G401.6 (cell line): Measurements from ENCODE around the gene RTN1.

Experiments
- FAIRE-seq: peaks from 2 replicates; lab custom pipeline; 2012; peaks lifted over from hg19 to GRCh38; lab: Jason Lieb, UNC

The RTN1 gene

DNA sequence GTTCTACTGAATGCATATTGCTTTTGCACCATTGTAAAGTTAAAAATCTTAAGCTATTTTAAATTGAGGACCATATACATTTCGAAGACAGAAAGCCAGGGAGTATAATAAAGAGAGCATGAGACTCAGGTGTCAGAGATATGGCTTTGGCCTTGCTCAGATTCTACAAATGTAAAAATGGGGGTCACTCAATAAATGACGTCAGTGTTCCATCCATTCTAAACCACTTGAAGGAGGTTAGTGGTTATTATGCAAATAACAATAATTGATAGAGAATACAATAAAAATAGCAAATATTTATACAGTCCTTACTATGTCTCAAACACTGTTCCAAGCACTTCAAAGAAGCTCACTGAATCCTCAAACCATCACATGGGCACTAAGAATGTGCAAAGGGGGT, 20.1 kb downstream of the RTN1 start:
- no peak for FAIRE-seq

DNA sequence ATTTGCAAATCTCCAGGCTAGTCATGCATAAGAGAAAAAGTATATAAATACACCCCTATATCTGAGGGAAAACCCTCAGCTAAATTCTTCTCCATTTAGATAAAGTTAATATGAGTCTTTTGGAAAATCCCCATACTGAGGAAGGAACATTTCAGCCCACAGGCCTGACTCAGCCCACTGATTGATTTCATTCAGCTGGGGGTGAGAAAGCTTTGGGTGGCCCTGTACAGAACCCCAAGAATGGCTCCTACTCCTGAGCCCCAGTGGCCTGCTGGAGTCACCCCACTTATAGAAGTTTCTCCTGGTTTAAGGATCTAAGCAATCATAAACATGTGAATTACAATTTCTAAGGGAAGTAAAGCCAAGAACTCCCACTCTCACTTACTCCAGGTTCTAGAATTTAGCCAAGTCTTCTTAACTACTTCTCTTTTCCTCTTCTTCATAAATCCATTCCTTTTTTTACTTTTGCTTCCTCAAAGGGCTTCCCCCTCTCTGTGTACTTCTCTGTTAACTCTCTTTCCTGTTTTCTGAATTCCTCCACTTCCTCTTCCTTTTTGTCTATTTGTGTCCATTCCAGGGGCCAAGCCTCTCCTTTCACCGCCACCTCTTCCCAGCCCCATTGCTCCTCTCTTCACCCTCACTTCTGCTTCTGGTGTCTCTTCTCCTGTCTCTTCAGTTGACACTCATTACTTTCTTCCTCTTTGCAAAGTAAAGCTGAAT, 21.0 kb downstream of the RTN1 start:
- no peak for FAIRE-seq

DNA sequence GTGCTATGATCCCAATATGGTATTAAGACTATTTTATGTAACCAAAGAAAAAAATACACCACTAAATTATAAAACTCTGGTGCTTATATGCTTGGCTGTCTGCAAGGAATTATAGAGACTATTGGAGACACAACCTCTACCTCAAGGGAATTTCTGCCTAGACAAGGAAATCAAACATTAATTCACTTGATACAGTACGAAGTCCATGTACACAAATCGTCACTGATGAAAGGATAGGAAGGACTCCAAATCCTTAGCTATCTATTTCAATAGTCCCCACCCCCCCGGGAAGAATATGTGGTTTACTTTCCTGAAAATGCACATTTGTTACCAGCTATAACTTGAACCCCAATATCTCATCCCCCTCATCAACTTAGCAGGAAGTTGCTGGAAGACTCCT, 21.9 kb downstream of the RTN1 start:
- FAIRE-seq = no peak

DNA sequence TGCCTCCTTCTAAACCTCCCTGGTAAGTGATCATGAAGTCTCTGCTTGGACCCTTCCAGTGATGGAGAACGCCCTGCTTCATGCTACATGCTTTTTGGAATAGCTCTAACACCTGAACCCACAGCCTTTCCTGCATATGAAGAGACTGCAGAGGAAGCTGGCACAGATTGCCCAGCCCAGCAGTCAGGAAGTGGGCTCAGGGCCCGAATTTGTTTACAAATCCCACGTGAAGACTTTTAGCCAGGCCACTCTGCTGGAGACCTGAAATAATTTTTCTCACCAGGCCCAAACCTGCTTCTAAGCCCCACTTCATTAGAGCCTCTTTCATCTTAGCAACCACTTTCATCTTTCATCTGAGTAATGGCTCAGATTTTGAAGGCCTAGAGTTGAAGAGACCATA, 22.9 kb downstream of the RTN1 start:
- FAIRE-seq = no peak

DNA sequence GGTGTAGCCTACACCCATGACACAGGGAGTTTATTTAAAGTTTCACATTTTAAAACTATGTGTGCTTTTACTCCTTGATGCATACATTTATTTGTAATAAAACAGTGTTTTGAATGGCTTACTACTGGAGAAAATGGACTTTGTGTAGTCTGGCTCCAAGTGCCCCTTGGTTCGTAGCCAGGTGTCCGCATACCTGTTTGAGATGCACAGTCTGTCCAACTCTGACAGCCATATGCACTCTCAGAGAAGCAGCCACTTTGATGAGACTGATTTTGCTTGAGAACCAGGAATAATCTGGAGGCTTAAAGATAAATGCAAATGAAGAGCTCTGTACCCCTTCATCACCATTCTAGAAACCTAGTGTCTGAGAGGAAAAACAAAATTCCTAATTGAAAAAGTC, 24.0 kb downstream of the RTN1 start:
- no peak for FAIRE-seq

DNA sequence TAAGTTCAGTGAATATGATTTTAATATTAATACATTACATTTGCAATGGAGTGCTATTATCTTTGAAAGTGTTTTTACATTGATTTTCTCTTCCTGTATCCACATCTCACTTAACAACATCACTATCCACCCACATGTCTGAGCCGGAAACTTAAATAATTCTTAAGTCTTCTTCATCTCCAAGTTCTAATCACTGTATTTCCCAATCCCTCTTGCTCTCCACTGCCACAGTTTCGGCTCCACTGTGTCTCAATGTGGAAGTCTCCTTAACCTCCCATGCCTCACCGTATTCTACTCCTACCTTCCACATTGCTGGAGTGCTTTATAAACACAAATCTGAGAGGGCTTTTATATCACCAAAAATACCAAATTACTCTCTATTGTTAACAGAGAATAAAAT, 25.3 kb downstream of the RTN1 start:
- no peak for FAIRE-seq

DNA sequence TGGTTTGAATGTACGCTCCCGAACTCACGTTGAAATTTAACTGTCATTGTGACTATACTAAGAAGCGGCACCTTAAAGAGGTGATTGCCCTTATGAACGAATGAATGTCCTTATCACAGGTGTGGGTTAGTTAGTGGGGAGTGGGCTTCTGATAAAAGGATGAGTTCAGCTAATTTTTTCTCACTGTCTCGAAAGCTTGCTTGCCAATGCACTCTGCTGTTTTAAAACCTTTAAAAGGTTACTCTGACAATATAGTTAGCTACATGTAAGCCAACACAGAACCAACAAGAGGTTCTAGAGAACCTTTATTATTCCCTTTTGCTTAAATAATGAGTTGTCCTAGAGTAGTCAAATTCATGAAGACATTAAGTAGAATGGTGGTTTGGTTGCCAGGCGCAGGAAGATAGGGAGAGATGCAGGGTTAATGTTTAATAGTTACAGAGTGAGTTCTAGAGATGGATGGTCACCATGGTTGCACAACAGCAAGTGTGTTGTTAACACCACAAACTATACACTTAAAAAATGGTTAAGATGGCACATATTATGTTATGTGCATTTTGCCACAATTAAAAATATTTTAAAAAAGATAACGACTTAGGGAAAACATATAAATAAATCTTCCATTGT, 26.3 kb downstream of the RTN1 start:
- no peak for FAIRE-seq

DNA sequence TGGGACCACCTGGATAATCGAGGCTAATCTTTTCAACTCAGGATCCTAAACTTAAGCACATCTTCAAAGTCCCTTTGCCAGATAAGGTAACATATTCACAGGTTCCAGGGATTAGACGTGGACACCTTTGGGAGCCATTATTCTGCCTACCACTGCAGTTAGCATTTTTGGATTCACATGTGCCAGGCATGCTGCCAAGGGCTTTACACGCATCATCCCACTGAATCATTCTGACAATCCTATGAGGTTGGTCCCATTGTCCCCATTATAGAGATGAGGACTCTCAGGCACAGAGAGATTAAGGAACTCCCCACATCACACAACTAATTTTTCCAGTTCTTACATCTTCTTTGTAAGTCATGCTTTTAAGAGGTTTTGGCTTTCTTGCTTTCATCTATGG, 34.5 kb downstream of the RTN1 start:
- FAIRE-seq = no peak

DNA sequence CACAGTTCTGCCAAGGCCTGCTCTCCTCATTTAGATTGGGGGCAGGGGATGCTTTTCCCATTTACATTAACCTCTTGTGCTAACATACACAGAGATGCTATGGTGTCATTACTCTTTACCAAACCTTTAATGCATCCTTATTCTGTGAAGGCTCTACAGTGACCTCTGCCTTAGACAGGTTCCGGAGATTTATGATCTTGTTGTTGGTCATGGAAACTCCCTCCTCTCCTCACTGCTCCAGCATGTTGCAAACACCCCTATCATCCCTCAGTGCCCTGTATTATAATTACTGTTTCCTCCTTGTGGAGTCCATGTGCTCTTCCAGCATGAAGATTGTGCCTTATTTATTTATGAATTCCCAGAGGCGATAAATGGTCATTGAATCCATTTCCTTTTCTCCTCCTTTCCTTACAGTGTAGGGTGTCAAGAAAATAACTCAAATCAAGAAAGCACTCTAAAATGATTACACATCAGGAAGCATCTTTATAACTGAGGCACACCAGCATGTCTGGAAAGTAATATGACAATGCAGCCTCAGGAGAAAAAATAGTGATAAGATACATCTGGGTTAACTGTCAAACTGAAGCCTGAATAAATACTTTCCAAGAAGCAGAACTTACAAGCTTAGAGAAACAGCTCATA, 37.8 kb downstream of the RTN1 start:
- FAIRE-seq = no peak

DNA sequence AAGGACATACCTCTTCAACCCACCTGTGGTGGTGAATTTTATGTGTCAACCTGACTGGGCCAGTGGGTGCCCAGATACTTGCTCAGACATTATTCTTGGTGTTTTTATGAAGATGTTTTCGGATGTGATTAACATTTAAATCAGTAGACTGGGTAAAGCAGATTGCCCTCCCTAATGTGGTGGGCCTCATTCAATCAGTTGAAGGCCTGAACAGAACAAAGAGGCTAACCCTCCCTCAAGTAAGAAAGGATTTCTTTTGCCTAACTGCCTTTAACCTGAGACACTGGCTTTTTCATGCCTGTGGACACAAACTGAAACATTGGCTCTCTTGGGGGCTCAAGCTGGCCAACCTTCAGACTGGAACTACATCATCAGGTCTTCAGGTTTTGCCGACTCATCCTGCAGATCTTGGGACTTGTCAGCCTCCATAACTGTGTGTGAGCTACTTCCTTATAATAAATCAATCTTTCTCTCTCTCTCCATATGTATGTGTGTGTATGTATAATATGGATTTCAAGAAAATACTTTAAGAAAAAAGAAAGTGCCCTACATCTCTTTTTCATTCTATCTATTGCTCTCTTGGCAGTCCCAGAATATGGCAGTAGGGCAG, 39.4 kb downstream of the RTN1 start:
- FAIRE-seq = no peak

DNA sequence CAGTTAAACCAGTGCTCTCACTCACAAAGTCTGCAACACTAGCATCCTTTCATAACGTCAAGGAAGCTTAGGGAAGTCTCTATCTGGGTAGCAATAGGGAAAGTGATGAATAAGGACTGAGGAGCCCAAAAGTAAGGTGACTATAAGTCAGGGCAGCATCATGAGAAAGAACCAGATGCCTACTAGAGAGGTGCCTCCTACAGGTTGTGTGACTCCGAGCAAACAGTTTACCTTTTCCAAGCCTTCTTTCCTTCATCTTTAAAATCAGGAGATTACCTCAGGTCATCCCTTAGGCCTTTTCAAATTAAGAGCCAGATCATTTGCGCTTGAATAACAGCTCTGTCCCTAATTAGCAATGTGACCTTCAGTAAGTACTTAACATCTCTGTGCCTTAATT, 40.2 kb downstream of the RTN1 start:
- no peak for FAIRE-seq

DNA sequence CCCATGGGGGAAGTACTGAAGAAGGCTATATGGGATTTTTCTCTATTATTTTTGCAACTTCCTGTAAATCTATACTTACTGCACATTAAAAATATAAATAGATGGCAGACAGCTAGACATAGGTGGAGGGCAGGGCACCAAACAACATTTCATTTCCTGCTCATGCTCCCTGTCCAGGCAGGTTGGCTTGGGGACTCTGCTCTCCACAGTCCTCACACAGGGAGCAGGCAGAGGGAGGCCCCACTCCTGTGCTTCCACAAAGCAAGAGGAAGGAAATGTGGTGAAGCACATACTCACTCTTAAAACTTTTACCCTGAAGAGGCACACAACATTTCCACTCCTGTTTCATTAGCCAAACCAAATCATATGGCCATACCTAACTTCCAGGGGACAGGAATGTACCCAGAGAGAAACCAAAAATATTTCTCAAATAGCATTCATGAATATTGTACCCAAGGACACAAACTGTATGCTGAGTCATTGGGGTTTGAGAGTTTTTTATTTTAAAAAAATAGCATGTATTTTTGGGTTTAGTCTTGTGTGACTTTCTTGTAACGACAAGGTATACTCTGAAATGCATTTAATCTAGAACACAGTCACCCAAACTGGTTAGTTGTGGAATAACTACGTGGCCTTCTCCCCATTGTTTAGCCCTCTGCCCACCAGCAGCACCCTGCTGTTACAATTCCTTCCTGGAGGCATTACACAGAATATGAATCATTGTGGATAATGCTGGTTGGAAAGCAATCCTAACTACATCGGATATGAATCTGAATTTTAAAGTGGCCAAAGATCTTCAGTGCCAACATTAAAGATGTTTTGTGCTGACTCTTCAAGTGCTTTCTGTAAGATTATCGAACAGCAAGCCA, 40.9 kb downstream of the RTN1 start:
- no peak for FAIRE-seq

DNA sequence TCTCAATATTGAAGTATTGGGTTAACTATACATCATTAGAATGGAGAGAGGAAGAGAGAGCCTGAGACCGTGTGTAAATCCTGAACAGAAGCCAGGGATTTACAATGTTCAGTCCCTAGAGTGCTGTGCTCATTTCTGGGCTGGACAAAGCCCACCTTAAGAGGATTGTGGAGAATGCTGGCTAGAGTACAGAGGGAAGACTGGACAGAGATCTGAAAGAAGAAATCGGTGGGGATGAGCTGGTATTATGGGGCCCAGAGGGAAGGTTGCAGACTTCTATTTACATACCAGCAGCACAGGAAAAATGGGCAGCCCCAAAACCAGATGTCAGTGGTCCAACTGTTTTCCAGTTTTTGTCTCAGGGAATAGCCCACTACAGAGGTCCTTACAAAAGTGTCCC, 42.3 kb downstream of the RTN1 start:
- no peak for FAIRE-seq

DNA sequence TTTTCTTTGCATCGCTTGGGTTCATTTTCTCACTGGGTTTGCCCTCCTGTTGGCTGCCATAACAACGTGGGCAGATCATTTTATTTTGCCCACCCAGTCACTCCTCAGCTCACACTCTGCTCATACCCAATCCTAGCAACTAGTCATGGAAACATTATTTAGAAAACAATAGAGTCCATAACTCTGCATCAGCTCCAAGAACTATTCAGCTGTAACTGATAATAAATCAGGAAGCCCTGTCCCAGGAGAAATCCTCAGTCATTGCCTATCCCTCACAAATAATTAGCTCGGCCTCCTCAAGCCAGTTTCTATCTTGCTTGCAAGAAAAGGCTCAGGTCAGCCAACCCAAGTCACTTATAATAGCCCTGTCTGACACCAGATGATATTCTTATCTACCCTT, 43.2 kb downstream of the RTN1 start:
- FAIRE-seq = no peak

DNA sequence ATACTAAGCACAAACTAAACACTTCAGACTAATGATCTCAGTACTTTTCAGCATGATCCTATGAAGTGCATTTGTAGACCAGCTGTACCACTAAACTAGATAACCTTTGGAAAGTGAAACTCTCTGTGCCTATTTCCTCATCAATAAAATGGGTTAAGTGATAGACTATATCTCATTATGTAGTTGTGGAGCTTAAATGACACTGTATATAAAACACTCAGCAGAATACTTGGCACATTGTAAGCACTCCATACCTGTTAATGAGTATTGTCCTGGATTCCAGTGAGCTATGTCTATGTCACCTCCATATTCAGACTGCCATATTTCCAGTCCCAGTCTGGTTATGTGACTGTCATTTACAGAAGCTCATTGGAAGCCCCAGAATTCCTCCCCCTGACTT, 44.4 kb downstream of the RTN1 start:
- FAIRE-seq = no peak

DNA sequence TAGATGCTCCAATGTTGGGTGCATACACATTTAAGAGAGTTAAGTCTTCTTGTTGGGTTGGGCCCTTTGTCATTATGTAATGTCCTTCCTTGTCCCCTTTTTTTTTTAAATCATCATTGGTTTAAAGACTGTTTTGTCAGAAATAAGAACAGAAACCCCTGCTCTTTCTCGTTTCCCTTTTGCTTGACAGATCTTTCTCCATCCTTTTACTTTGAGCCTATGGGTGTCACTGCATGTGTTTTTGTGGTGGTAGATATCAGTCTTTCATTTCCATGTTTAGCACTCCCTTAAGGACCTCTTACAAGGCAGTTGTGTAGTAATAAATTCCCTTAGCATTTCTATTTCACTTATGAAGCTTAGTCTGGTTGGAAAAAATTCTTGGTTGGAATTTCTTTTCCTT, 47.4 kb downstream of the RTN1 start:
- FAIRE-seq = no peak

DNA sequence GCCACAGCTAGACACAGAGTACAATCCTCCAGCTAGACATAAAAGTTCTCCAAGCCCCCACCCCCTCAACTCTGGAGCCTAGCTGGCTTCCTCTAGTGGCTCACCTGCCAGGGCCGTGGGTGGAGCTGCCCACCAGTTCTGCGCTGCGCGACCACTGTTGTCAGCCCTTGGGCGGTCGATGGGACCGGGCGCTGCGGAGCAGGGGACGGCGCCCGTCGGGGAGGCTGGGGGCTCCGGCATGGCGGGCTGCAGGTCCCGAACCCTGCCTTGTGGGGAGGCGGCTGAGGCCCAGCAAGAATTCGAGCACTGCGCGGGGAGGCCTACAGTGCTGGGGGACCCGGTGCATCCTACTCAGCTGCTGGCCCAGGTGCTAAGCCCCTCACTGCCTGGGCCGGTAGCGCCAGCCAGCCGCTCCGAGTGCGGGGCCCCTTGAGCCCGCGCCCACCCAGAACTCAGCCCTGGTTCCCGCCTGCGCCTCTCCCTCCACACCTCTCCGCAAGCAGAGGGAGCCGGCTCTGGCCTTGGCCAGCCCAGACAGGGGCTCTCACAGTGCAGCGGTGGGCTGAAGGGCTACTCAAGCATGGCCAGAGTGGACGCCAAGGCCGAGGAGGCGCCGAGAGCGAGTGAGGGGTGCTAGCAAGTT, 51.0 kb downstream of the RTN1 start:
- no peak for FAIRE-seq

DNA sequence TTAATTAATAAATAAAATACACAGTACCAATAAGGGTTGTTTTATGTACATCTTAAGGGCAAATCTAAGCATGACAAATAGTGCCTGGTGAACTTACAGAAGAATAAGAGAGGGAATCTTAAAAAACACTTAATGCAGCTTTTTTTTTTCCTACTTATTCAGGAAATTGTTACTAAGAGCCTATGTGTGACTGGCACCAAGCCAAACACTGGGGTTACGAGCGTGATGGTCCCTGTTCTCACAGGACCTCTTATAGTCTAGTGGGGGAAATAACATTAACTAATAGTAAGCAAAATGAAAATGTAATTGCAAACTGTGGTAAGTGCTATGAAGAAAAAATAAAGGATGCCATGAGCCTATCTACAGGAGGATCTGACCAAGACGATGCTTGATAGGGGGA, 53.6 kb downstream of the RTN1 start:
- FAIRE-seq = no peak

DNA sequence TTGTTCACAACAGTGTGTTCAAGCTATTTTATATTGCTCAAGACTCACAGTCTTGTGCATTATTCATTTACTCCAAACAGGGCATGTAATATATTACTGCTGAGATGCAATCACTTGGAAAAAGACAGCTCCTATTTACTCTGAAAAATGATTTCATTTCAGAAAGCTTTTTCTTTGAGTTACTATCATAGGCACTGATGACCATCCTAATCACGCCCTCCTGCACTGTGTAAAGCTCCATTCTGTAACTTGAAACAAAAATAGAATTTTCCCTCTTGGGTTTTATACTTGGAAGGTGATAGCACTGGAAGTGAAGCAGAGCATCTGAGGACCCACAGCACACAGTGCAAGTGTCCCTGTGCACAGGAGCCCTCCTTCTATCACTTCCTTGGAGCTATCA, 55.6 kb downstream of the RTN1 start:
- FAIRE-seq = no peak

DNA sequence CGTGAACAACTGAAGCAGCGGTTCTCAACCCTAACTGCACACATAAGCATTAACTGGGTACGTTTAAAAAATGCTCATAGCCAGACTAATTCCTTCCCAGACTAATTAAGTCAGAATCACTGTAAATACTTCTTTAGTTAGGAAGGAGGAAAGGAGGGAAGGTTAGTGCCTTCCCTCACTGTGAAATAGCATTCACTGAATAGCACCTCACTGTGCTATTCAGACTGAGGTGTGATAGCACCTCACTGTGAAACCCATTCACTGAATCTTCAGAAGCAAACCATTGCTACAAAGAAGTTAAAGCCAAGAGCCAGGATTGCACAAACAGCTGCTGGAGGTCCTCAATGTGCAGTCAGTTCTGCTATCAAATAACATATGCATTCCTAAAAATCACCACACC, 58.8 kb downstream of the RTN1 start:
- no peak for FAIRE-seq

DNA sequence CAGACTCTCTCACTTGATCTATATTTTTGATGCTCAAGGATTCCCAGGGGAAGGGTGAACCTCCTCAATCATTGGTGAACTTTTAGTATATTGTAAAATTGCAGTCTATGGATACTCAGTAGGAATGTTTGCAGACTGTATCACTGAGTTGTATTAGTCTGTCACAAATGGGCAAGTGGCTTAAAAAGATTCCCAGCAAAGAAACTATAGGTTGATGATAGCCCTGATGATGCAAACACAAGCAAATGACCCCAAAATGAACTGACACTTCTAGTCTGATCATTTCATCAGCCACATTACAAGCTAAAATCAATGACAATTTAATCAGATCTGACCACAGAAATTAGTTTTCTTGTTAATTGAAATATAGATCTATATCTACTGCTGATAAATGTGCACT, 59.5 kb downstream of the RTN1 start:
- FAIRE-seq = no peak

DNA sequence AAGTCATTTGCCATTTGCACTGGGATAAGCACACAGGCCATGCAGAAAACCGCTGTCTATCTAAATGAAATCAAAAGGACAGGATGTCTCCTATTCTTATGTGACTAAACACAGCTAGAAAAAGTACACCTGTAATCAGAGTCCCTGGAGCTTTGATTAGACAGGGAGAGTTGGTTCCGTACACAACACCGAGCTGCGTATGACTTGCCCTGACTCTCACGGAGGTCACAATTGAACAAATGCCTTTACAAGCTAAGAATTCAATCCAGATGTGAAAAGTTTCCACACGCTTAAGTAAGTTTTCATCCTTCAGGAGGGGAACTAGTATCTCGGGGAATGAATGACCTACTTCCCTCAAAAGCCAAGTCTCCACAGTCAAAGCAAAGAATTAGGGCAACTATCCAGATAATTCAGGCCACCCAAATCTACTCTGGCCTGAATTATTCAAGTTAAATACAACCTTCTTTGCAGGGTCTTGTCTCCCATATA, 67.5 kb downstream of the RTN1 start:
- FAIRE-seq = no peak
